Muscle layer of colon (tissue), 2 donors: Measurements from ENCODE around the gene LEMD3.
A peak's percentile ranks its signal among the peaks of the same experiment; 100 is the strongest.

ENCODE experiments used
- H3K27ac ChIP-seq: one replicate; pipeline ENCODE4 v1.7.0; 2013; ENCODE audit warnings: low read depth, mild to moderate bottlenecking, low read length, moderate library complexity
- H3K27me3 ChIP-seq, 2 donors: one replicate each; pipeline ENCODE4 v1.7.0; 2013; ENCODE audit warnings: low read length in 2 of 2, mild to moderate bottlenecking in 2 of 2; ENCODE audit not compliant: insufficient read depth in 2 of 2, control insufficient read depth in 1 of 2
- H3K36me3 ChIP-seq: one replicate; pipeline ENCODE4 v1.7.0; 2013; ENCODE audit warnings: mild to moderate bottlenecking, low read length; ENCODE audit not compliant: insufficient read depth
- H3K4me1 ChIP-seq: one replicate; pipeline ENCODE4 v1.7.0; 2013; ENCODE audit warnings: mild to moderate bottlenecking, low read length; ENCODE audit not compliant: insufficient read depth
- H3K4me3 ChIP-seq, 2 donors: one replicate each; pipeline ENCODE4 v1.7.0; 2013; ENCODE audit warnings: low read length in 2 of 2, low read depth in 1 of 2, mild to moderate bottlenecking in 1 of 2, moderate library complexity in 1 of 2
- H3K9ac ChIP-seq: one replicate; pipeline ENCODE4 v1.7.0; 2013; ENCODE audit warnings: low read length
- H3K9me3 ChIP-seq: one replicate; pipeline ENCODE4 v1.7.0; 2013; ENCODE audit warnings: mild to moderate bottlenecking, low read length
- donor health status: abdominal sarcoma.
- donor health status: Adenocarcinoma of cecum.

LEMD3 gene

GRCh38 chr12:65147312-65147905, 22.0 kb upstream of the LEMD3 start:
- H3K4me3 ChIP-seq: no peak overlapping the region
- no peaks in the 10 kb centered on the region for H3K4me1 ChIP-seq
- H3K36me3 ChIP-seq: no peaks in the 10 kb centered on the region
- H3K27ac ChIP-seq: no peak overlapping the region
- no peak overlapping the region for H3K9ac ChIP-seq
- peaks cover 0 to 13% of the 10 kb centered on the region in 2 donors for H3K27me3 ChIP-seq
- no peaks in the 10 kb centered on the region for H3K9me3 ChIP-seq

DNA sequence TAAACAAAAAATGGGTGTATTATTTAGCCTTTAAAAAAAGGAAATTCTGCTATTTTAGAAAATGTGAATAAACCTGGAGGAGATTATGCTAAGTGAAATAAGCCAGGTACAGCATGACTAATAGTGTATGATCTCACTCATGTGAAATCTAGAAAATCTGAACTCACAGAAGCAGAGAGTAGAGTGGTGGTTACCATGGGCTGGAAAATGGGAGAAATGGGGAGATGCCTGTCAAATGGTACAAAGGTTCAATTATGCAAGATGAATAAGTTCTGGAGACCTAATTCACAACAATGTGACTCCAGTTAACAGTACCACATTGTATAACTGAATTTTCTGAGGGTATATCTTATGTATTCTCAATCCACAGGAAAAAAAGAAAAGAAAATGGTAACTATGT, 17.4 kb upstream of the LEMD3 start:
- no peaks in the 10 kb centered on the region for H3K27me3 ChIP-seq
- H3K27ac ChIP-seq: no peak overlapping the region
- H3K4me3 ChIP-seq: no peak overlapping the region
- no peak overlapping the region for H3K9ac ChIP-seq
- H3K4me1 ChIP-seq: no peaks in the 10 kb centered on the region
- no peaks in the 10 kb centered on the region for H3K36me3 ChIP-seq
- no peaks in the 10 kb centered on the region for H3K9me3 ChIP-seq

DNA sequence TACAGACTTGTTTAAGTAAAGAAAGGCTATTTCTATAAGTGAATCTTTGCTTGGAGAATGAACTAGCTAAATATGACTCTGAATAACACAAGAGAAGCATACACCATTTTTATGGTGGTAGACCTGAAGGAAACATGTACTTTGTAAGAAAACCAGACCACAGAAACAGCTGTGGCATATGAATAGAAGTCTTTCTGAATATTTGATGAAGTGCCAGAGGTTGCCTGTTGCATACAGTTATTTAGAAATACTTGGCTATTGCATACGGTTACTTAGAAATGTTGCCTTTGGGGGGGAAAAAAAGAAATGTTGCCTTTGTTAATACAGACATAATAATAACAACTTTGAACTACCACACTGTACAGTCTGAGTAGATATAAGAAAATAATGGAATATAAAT, 16.8 kb upstream of the LEMD3 start:
- no peaks in the 10 kb centered on the region for H3K36me3 ChIP-seq
- no peaks in the 10 kb centered on the region for H3K27me3 ChIP-seq
- no peaks in the 10 kb centered on the region for H3K9me3 ChIP-seq
- H3K4me1 ChIP-seq: no peaks in the 10 kb centered on the region
- H3K4me3 ChIP-seq: no peak overlapping the region
- H3K9ac ChIP-seq: no peak overlapping the region
- H3K27ac ChIP-seq: no peak overlapping the region

- Histone ChIP-seq H3K9ac (no peak overlapping the region), H3K27ac (no peak overlapping the region), H3K4me1 (no peaks in the 10 kb centered on the region), H3K4me3 (no peak overlapping the region), H3K9me3 (no peaks in the 10 kb centered on the region), H3K36me3 (no peaks in the 10 kb centered on the region), H3K27me3 (no peaks in the 10 kb centered on the region)
Observed at GRCh38 chr12:65155784-65156183, 13.6 kb upstream of the LEMD3 start.

GRCh38 chr12:65156366-65156841, 13.0 kb upstream of the LEMD3 start:
- no peaks in the 10 kb centered on the region for H3K9me3 ChIP-seq
- H3K4me3 ChIP-seq: no peak overlapping the region
- no peaks in the 10 kb centered on the region for H3K27me3 ChIP-seq
- no peak overlapping the region for H3K9ac ChIP-seq
- no peaks in the 10 kb centered on the region for H3K4me1 ChIP-seq
- H3K36me3 ChIP-seq: no peaks in the 10 kb centered on the region
- no peak overlapping the region for H3K27ac ChIP-seq

- Histone ChIP-seq H3K27ac (no peak overlapping the region), H3K9me3 (no peaks in the 10 kb centered on the region), H3K4me3 (no peak overlapping the region), H3K36me3 (no peaks in the 10 kb centered on the region), H3K9ac (no peak overlapping the region), H3K4me1 (no peaks in the 10 kb centered on the region), H3K27me3 (no peaks in the 10 kb centered on the region)
Observed at GRCh38 chr12:65157091-65157490, 12.3 kb upstream of the LEMD3 start.

DNA sequence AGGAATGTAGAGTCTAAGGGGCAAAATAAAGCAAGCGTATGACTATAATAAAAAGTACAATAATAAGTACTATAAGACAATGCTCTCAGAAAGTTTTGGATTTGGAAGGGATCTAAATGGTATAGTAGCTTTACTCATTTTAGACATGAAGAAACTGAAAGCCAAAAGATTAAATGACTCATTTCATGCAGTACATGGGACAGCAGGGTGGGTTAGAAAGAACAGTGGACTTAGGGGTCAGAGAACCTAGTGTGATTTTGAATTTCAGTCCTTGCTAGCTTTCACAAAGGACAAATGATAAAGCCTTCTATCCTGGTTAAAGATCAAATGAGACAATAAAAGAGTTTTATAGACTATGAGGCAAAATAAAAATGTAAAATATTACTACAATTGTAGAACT, 6.8 kb upstream of the LEMD3 start:
- Histone ChIP-seq H3K4me3 (no peak overlapping the region), H3K27ac (no peak overlapping the region), H3K9me3 (no peaks in the 10 kb centered on the region), H3K9ac (no peak overlapping the region), H3K4me1 (no peaks in the 10 kb centered on the region), H3K27me3 (no peaks in the 10 kb centered on the region), H3K36me3 (no peaks in the 10 kb centered on the region)

GRCh38 chr12:65164244-65164643, 5.1 kb upstream of the LEMD3 start:
- Histone ChIP-seq H3K27me3 (no peaks in the 10 kb centered on the region), H3K4me1 (no peaks in the 10 kb centered on the region), H3K9me3 (no peaks in the 10 kb centered on the region), H3K4me3 (no peak overlapping the region), H3K27ac (no peak overlapping the region), H3K36me3 (no peaks in the 10 kb centered on the region), H3K9ac (no peak overlapping the region)

DNA sequence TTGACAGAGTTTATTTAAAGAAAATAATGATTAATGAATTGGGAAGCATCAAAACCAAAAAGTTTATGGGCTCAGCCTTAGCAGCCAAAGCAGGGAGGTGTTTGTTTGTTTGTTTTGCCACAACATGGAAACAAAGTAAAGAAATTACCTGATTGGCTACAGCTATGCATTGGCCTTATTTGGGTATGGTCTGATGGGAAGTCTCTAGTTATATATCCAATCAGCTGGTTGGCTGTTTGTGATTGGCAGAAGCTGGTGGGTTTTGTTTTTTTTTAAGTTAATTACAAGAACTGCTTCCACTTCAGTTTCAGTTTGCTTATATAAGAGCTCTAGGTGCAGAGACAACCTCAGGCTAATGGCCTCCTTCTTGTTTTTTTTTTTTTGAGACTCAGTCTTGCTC, 4.6 kb upstream of the LEMD3 start:
- Histone ChIP-seq H3K27ac (no peak overlapping the region), H3K9ac (no peak overlapping the region), H3K4me1 (no peaks in the 10 kb centered on the region), H3K36me3 (no peaks in the 10 kb centered on the region), H3K4me3 (no peak overlapping the region), H3K9me3 (no peaks in the 10 kb centered on the region), H3K27me3 (no peaks in the 10 kb centered on the region)

DNA sequence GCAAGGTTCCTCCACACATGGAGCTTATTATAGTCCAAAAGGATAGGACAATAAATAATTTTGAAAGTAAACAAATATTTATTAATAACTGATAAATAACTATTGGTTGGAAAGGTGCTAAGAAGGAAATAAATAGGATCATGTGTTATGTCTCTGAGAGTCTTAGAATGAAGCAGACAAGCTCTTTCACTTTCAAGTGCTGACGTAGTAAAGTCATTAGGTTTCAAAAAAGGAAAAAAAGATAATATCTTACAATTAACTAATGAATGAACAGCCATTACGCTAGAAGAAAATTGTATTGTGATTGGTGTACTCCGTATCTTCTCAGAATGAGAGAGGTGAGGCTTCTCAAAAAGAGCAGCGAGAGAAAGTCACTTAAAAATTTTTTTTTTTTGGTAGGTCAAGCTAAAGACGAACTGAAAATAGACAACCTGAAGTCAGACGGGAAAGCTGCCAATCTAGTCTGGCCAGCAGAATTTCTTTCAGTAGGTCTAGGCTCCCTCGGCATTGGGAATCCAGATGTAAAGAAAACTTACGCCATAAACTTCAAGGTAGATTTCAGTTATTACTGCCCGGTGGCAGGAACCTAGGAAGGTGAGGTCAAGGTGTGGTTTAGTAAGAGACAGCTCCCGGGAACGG, 583 bp upstream of the LEMD3 start:
- no peaks in the 10 kb centered on the region for H3K36me3 ChIP-seq
- H3K27ac ChIP-seq: peak overlapping the region; percentile 94
- H3K9me3 ChIP-seq: no peaks in the 10 kb centered on the region
- H3K9ac ChIP-seq: peak overlapping the region; percentile 74
- H3K4me1 ChIP-seq: peaks cover 22% of the 10 kb centered on the region
- H3K4me3 ChIP-seq: peak overlapping the region; percentile 71 to 97
- no peaks in the 10 kb centered on the region for H3K27me3 ChIP-seq

DNA sequence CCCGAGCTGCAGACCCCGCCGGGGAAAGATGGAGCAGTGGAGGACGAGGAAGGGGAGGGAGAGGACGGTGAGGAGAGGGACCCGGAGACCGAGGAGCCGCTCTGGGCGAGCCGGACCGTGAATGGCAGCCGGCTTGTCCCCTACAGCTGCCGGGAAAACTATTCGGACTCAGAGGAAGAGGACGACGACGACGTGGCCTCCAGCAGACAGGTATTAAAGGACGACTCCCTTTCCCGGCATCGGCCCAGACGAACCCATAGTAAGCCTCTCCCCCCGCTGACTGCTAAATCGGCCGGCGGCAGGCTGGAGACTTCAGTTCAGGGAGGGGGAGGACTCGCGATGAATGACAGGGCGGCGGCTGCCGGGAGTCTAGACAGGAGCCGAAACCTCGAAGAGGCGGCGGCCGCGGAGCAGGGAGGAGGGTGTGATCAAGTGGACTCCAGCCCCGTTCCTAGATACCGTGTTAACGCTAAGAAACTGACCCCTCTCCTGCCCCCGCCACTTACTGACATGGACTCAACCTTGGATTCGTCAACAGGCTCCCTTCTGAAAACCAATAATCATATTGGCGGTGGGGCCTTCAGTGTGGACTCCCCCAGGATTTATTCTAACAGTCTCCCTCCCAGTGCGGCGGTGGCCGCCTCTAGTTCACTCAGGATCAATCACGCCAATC, 962 bp downstream of the LEMD3 start:
- peaks cover 30% of the 10 kb centered on the region for H3K4me1 ChIP-seq

More for the DNA sequence above, 962 bp downstream of the LEMD3 start:
- H3K36me3 ChIP-seq: peaks cover 4% of the 10 kb centered on the region
- peak overlapping the region; percentile 94 for H3K27ac ChIP-seq
- H3K9me3 ChIP-seq: no peaks in the 10 kb centered on the region
- H3K9ac ChIP-seq: peak overlapping the region; percentile 74
- no peaks in the 10 kb centered on the region for H3K27me3 ChIP-seq
- peak overlapping the region; percentile 71 to 97 for H3K4me3 ChIP-seq
